Measurements from ENCODE around the gene SPRR1B.

SPRR1B gene

GRCh38 chr1:153071511-153071910, 40.5 kb downstream of the SPRR1B start, which contains the start of gene SPRR2B:
Gene SPRR2B, minus strand, starts transcription at chr1:153071611. Its CDS starts 772 bp downstream, at chr1:153070839.
- no peak for TF ChIP-seq CTCF (conservative IDR thresholded peaks at IDR 0.05)
- no peak for TF ChIP-seq ZFX (IDR thresholded peaks at IDR 0.05)
- no peak within 1 kb of the TSS for H3K27ac ChIP-seq

- TF ChIP-seq CTCF (conservative IDR thresholded peaks at IDR 0.05): no peak
- no peak for TF ChIP-seq ZFX (IDR thresholded peaks at IDR 0.05)
Measured at GRCh38 chr1:153072806-153073726, 42.1 kb downstream of the SPRR1B start.

GRCh38 chr1:153081736-153082135, 50.7 kb downstream of the SPRR1B start:
- no peak for TF ChIP-seq CTCF (conservative IDR thresholded peaks at IDR 0.05)
- TF ChIP-seq ZFX (IDR thresholded peaks at IDR 0.05): no peak
- no peak overlapping the region for H3K27ac ChIP-seq

More at GRCh38 chr1:153072806-153073726, 42.1 kb downstream of the SPRR1B start:
- H3K27ac ChIP-seq: no peak overlapping the region

Data from C4-2B (cell line).